GM20000 (cell line): ENCODE data around the gene C1QTNF12.

ENCODE experiments used
- DNase-seq: peaks from one replicate; pipeline ENCODE4 v3.0.0; 2012; ENCODE audit warnings: low spot score
- CTCF ChIP-seq: IDR thresholded peaks from 2 replicates; pipeline ENCODE4 v1.5.1; 2012; ENCODE audit warnings: mild to moderate bottlenecking, control low read depth; ENCODE audit errors: extremely low read depth, missing control alignments

C1QTNF12 gene

GRCh38 chr1:1245817-1246576 lies 525 bp downstream of the C1QTNF12 start:
- no peak for TF ChIP-seq CTCF
- DNase-seq, result no peak

- TF ChIP-seq CTCF, result no peak
- DNase-seq, result no peak
Measured at GRCh38 chr1:1245178-1245816, 1.2 kb downstream of the C1QTNF12 start.

DNA sequence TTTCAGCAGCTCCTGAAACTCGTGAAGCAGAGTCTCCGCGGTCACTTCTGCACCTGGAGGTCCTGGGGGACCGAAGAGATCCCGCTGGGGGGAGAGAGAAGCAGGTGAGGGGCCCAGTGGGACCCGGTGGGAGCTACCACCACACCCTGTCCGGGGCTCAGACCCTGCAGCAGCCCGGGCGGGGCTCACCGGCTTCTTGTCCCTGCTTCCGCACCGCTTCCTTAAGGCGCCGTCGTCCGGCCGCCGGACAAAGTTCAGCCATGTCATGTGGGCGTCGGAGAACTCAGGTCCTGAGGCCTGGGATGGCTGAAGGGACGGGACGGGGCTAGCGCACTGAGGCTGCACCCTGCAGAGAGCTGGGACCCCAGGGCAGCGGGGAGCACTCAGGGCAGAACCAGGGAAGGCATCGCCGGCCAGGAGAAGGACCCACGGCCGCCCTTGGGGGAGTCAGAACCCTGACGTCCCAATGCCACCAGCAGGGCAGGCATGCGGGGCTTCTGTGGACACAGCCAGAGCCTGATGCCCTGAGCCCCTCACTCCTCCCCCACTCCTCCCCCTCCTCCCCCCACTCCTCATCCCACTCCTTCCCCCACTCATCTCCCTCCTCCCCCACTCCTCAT lies 2.2 kb downstream of the C1QTNF12 start:
- no peak for DNase-seq
- no peak for TF ChIP-seq CTCF

- no peak for TF ChIP-seq CTCF
- DNase-seq, result no peak
Measured at GRCh38 chr1:1243807-1244191, 2.7 kb downstream of the C1QTNF12 start.

GRCh38 chr1:1243266-1243660 lies 3.3 kb downstream of the C1QTNF12 start:
- DNase-seq, result no peak
- no peak for TF ChIP-seq CTCF

DNA sequence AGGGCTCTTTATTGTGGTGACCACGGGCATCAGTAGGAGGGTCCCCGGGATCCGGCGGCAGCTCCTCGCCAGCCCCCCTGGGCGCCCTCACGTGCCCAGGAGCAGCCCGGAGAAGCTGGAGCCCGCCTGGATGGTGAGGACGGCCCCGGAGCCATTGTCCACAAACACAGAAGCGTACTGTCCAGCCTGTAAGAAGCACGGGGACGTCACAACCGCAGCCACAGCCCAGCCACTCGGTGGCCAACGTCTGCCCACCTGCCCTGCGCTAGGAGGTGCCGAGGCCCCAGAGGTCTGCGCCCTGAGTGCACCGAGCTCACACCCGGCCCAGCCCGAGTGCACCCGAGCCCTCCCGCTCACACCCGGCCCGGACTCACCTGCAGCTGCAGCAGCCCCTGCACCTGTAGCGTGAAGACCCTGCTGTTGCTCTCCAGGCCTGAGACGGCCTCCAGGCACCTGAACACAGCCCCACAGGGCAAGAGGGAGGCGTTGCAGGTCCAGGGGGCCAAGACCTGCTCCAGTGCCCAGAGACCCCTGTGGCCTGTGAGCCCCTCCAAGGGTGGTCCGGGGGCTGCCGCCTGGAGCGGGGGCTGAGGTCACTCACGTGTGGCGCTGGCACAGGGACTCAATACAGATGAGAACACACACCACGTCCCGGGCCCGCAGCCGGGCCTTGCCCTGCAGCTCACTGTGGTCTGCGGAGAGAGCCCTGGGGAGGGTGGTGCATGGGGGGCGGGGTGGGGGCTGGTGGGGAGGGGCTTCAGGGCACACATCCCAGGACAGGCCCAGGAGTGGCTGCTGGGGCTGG lies 3.9 kb downstream of the C1QTNF12 start:
- TF ChIP-seq CTCF, result no peak
- DNase-seq, result no peak

GRCh38 chr1:1241588-1242219 lies 4.8 kb downstream of the C1QTNF12 start:
- no peak for TF ChIP-seq CTCF
- DNase-seq, result no peak
